ENCODE measurements around the gene MYH6.

DNA sequence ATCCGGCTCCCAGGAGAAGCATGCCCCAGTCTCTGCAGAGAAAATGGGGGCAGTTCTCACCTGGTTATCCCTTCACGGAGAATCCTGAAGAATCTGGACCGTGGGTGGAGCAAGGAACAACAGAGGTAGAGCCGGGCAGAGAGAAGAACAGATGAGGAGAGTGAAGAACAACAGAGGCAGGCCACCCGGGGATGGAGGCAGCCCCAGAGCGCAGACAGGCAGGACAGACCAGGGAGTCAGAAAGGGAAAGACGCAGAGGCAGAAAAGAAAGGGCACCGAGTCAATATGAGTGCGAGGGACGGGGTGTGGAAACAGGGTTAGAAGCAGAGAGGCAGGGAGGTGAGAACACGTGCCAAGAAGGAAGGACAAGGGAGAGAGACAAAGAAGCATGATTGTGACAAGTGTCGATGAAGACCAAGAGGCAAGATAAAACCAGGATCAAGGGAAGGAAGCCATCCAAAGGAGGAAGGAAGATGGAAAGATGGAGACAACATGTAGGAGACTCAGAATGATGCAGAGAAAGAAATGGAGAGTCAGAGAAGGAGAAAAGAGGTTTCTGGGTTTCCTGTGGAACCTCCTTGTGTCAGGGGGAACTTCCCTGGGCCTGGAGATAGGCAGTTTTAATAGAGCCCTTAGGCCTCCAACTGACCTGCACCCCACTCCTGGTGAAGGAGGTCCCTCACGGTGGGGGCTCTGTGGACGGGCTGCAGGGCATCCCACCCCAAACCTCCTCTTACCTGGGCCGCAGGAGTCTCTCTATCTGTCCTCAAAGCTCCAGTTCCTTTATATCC, at the start of gene MYH6:
- TF ChIP-seq CTCF (IDR thresholded peaks at IDR 0.05) (no peak), EZH2 (IDR thresholded peaks at IDR 0.05; ENCODE audit: borderline replicate concordance, insufficient read depth, low read depth, low read length, poor library complexity, severe bottlenecking) (no peak)
